Renal cortical epithelial cell (primary cell): ENCODE results near the gene SLC38A4. TPM values are rescaled to one million over a fixed set of nuclear protein-coding genes. Genes with fewer than 3 reads are reported as not detected.

ENCODE experiments used
- DNase-seq: peaks from one replicate; pipeline ENCODE4 v3.0.0-alpha.2; 2011; ENCODE audit warnings: low read depth
- total RNA-seq: library from RNA; depleted of rRNA; stranded (reverse); fragments of >200 nt; gene quantifications from 2 replicates; pipeline ENCODE4 v1.2.3, GENCODE V29; 2014

Gene SLC38A4
- total RNA-seq, 1 donor from 2014 or later = not detected

DNA sequence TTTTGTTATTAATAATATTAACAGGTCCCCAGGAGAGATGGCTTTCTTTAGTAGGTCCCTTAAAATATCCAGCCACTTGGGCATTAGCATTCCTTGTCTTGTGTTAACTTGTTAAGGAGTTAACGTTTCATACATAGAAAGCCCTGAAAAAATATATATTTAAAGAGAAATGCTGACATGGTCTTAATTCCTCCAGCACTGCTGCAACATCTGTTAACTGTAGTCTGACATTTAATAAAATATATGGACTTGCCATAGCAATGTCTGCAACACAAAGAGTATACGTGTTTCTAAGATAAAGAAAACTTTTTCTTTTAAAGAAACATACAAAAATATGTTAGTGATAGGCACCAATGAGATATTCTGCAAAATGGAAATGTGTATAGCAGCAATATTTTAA is 10.0 kb downstream of the SLC38A4 start:
- DNase-seq = no peak

DNA sequence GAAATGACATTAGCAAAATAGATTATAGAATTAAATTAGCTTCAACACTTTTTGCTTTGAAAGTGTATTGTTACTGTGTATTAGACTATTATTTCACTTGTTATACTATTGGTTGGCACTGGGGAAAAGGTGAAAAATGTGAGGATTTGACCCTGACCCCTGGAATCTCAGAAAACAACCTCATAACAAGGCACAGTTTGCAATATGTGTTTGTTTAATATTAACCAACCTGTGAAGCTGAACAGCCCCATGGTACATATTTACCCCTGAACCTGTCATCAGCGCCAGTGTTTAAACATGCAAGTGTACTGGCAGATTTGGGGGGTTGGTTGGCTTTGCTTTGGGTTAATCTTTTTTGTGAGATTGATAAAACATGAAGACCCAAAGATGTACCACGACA is 11.7 kb downstream of the SLC38A4 start:
- peak; percentile 10 for DNase-seq

DNA sequence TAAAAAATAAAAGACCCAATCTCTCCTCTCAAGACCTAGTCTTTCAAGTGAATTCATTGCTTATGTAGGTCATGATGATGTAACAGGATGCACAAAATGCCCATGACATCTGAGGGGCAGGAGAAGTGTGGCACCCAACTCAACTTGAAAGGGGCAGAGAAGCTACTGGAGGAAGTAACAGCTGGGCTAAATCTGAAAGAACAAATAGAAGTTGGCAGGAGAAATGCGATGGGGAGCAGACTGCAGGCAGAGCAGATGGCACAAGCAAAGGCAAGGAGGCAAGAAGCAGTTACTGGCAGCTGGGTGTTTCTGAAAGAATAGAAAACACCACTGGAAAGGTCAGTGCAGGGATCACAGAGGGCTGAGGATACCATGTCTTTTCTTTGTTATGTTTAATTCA is 14.6 kb downstream of the SLC38A4 start:
- no peak for DNase-seq

DNA sequence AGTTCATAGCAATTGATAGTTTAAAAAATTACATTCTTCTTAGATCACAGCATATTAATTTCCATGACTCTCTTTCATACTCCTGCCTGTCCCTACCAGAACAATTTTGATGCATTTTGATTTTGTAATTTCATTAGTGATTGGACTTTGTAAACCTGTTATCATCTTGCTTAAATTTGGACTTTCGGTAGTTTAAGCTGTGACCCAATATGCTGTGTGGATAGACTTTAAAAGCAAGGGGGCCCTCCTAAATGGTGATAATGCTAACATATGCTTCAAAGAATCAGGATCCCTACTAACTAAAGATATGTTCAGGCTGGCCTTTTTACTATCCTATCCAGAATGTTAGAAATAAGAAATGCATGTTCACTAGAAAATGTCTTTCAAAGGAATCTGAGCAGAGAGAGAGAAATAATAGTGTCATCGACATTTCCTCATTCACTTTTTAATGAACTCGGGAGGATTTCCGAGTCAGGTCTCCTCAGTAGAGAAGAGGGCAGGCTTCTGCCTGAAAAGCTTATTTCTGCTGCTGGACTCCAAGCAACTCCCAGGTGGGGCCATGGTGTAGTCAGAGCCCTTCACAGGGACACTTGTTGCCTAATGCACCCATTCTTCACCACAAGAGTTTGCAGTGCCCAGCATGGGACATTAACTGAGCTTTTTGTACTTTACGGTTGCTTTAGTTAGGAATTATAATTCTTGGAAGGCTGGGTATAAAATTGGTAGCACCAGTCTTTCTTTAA is 16.7 kb downstream of the SLC38A4 start:
- no peak for DNase-seq

DNA sequence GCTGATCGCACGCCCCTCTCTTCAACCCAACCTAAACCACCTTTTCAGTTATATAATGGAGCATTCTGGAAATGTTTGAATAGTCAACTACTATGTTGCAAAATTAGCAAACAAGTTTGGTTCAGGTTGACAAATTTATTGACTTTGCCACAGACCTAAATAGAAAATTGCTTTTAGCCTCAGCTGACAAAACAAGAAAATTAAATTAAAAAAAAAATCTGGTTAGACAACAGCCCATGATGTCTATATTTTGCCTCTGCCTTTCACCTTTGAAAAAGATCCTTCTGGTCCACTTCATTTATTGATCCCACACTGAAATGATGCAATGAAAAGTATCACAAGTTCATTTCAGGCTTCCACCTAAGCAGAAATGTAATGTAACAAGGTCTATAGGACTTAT is 17.5 kb downstream of the SLC38A4 start:
- DNase-seq = no peak

DNA sequence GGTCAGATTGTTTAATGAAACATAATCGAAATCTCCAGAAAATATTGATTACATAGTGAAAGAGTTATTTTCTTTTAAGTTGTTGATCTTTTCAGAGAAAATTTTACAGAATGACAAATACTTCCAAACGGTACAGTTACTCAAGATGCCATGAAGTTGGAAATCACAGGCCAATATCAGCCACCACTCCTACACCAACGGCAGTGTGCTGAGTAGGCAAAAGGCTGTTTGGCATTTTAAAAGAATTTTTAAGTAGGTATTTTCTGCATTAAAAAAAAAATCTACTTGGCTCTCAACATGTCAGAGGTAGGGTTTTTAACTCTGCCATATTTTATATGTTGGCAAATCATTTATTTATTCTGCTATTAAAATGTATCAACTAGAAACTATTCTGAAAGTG is 21.7 kb downstream of the SLC38A4 start:
- DNase-seq = no peak

DNA sequence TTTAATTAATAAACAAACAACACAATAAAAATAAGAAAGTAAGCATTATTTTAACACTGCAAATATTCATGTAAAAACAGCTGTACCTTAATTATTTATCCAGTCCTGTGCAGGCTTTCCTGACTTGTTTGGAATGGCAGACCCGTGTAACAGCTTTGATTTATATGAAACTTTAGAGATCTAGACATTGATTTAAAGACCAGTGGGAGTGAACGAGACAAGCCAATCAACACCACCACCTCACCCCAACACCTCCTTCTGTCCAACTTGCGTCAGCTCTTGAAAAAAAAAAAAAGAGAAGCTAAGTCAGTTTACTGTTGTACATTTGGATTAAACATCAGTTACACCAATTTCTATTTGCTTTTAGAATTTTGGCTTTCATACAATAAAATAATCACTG is 22.3 kb downstream of the SLC38A4 start:
- no peak for DNase-seq

DNA sequence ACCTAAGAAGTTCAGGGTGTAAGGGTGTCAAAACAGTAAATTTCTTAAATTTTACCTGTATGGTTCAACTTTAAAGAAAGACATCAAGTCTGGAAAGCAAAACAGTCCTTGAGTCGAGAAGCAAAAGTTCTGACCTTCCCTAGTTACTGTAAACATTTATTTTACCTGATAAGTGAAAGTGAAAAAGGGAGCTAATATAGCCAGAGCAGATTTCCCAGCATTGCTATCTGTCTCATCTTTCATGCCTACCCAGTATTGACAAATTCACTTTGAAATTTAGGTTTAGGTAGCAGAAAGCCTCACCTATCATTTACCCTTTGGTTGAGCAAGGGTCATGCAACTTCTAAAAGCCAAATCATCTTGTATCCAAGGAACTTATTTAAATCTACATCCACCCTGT is 24.5 kb downstream of the SLC38A4 start:
- no peak for DNase-seq

DNA sequence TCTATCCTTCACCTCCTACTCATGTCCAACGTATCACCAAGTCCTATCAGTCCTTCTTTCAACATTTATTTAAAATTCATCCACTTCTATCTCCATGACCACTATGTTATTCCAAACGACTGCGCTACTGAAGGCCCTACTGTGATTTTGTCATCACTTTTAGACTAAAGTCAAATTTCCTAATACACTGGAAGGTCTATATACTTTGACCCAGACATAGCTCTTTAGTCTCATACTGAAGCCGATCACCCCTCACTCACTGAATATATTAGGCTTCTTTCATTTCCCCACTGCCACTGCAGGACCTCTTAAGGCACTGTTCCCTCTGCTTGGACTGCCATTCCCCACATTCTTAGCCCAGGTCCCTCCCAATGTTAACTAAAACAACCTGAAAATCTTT is 25.6 kb downstream of the SLC38A4 start:
- DNase-seq = no peak

DNA sequence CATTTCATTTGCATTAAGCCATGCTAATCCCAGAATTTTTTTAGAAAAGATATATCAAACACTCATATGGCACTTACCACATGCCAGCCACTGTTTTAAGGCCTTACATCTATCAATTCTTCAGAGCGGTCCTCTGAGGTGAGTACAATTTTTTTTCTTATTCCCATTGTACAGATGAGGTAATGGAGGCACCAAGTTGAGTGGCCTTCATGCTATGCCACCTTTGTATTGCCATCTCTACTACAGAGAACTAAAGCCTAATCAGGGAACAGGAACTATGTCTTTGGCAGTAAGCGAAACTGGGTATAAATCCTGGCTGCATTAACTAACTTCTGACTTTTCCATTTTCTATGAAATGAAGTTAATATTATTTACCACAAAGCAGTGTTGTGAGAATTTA is 27.1 kb downstream of the SLC38A4 start:
- DNase-seq = no peak

DNA sequence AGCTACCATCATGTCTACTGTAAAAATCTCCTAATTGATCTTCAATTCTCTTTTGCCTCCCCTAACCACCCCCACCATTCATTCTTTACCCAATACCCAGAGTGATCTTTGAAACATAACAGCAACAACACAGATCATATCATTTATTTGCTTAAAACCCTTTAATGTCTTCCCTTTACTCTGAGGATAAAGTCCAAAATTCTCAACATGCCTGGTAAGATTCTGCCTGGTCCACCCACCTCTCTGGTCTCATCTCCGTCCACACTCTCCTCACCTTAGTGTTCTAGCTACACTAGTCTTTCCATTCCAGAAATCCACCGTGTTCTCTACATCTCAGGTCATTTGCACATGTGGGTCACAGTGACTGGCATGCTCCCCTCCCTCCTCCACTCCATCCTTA is 27.7 kb downstream of the SLC38A4 start:
- no peak for DNase-seq

DNA sequence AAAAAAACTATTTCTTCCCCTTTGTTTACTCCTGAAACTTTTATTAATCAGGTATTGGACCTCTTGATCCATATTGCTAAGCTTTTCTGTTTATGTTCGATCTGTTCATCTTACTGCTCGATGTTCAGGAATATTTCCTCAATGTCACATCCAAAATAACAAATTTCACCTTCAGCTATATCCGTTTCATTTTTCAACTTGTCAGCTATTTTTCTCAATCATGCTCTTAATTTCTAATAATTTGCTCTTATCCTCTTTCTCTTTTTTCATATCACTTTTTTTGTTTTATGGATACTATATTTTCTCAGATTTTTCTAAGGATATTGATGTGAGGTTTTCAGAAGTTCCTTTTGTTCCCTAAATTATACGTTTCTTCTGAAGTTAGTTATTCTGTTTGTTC is 29.8 kb downstream of the SLC38A4 start:
- no peak for DNase-seq

DNA sequence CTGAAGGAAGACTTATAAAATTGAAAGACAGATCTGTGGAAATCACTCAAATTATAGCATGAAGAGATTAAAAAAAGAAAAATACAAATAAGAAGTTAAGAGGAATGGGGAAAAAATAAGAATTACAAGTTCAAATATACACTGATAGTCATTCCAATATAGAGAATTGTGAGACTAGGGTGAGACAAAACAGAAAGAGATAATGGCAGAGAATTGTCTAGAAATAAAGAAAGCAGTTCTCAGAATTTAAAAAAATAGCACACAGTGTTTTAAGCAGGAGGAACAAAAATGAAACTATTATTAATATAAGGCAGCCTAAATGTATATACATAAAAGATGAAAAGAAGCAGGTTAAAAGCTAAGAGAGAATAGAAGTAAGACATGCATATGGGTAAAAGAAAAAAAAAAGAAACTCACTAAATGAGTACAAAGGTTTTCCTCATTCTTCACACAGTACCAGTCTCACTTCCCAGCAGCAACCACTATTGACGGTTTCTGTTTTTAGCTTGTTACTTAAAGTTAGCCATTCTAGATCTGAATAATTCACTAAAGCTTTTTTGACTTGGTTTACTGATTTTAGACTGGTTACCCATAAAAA is 31.1 kb downstream of the SLC38A4 start:
- DNase-seq = no peak

DNA sequence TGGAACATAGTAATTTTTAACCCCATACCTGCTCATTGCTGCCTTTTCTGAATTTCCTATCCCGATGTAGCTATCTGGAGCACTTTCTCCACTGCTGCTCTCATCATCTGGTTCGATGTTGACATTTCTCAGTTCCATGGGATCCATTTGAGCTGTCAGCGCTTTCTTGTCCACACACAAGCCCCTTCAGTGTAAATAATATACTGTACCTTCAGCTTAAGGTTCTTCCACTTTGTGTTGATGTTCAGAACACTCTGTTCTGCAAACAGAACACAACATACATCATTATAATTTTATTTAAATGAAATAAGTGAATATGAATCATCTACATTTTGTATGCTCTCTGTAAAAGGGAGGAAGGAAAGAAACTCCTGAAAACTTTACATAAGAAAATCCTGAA is 32.9 kb downstream of the SLC38A4 start:
- DNase-seq = no peak

DNA sequence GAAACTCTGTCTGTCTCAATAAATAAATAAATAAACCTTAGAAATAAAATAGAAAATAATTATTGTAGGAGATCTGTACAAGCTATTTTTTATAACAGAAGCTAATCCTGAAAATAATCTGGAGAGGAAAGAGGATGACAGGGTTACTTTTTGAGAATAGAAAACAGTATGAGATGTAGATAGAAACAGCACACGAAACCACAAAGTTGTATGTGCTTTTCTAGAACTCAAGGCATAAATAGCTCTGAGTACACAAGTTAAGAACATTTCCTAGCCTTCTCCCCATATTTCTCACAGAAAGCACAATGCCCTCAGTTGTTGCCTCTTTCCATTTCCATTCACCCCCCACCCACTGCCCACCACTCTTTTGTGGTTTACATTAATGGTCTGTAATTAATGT is 35.7 kb downstream of the SLC38A4 start:
- DNase-seq = no peak

DNA sequence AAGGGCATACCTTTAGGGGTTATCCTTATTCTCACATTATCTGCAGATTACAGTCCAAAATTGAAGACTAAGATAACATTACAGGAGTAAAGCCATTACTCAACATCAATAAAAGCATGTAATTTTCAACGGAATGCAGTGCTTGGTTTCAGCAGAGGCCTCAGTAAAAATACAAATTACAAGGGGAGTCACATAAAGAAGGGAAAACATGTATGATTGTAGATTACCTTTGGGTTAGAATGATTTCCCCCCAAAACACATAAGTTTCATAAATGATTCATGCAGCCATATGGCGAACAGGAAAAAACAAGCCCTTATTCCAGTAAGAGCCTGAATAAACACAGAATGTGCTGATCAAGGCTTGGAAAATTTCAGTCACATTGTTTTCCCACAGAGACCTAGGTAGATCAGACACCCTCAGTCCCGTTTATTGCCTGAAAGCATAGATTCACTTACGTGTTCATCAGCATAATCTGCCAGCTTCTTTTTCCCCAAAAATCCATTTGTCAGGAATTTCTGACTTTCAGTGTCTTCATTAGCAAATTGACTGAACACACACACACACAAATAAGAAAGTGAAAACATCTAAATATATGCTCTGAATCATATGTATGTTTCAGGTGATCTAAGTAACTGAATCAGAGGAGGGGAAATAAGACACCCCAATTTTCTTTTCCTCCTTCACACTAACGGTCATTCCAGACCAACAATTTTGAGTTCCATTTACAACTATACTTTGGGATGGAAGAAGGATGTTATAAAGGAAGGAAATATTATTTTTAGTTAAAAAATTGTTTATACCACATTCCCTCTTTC is 37.5 kb downstream of the SLC38A4 start:
- no peak for DNase-seq

DNA sequence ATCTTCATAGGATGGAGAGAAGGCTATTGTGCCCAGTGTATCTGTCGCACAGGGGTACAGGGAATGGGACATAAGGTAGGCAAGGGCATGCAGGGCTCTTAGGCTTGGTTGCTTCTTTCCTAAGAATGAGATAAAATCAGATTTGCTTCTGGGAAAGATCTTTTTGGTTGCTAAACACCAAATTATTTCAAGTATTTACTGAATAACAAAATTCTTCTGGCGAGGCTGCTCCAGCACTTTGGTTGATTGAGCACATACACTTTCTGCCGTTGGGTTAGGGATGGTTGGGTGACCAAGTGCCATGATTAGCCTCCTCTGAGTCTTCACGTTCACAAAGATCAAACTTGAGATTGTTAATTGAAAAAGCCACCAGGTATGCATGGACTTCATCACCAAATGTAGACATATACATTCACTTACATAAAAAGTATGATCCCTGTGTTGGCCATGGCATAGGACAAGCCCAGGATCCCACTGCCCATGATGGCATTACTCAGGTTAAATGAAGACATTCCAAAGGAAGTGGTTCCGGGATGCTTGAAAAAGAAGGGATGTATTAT is 38.2 kb downstream of the SLC38A4 start:
- DNase-seq = no peak

DNA sequence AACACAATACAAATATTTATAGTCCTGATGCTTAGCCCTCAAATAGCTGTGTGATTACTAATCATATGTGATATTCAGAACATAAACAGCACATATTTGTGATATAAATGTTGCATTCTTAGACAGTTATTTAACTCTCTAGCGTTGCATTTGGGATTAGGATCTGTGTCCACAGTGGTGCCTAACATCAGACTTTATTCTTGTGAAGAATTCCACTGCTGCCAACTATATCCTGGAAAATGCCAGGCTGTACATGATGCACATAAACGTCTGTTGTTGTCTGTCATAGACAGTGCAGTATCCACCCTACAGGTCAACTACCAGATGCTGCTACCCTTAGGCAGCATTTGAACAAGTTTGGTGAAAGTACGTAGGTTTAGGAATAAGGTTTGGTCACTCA is 39.0 kb downstream of the SLC38A4 start:
- DNase-seq = no peak

DNA sequence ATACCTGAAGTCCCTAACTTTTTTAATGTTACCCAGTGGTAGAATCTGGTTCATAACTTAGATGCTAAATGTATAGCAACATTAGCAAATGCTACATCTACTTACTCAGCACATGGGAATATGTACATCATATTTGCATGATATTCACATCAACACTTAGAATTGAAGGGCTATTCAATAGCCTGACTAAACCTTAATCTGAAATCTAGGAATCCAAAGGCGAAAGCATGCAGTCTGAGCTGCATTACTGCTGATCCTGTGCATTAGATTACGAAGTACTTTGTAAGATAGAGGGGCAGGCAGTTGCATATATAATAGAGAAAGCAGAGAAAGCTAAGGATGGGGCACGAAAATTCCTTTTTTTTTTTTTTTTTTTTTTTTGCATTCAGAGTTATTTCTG is 40.4 kb downstream of the SLC38A4 start:
- no peak for DNase-seq

DNA sequence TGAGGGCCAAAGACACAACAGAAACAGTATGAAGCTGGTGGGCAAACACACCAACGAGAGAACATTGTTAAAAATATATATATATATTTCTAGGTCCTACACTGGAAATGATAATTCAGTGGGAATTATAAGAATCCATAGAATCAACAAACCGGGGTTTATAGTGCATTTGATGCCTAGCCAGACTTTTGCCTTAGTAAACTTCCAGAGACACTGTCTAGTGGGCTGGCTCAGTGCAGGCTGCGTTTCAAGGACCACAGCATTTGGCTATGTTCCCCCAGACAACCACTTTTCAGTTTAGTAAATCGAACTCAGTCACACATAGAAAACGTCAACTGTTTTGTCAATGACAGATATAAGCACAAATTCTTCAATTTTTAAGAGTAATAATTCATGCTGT is 41.9 kb downstream of the SLC38A4 start:
- DNase-seq = no peak

DNA sequence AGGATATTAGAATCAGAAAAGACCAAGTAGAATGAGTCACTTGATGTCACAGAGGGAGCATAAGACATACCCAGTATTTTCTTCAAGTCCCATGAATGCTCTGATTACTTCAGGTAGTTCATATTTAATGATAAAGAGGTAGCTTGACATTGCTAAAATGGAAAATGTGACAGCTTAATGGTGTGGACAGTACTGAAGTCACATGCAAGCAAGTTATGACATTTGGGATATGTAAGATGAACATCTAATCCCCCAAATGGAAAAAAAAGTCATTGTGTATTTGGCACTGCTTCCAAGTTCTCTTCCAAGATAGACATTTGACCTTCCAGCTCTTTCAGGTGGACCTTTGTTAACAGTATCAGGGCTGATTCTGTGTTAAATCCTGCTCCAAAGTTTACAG is 45.9 kb downstream of the SLC38A4 start:
- DNase-seq = no peak

DNA sequence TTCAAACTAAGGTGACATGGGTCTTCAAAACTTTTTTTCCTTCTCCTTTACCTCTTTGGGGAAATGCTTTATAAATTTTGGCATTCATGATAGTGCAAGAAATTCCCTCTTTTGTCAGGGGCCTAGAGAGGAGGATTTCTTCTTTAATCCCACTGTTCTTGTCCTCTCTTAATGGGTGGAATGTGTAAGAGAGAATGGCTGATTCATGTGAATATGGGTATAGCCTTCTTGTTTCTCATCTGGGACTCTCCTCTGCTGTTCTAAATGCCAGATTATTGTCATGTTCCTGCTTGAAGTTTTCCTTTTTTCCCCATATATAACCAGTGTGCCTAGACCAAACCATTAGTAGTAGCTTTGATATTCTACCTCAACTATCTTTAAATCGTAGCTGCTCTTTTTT is 46.7 kb downstream of the SLC38A4 start:
- no peak for DNase-seq

DNA sequence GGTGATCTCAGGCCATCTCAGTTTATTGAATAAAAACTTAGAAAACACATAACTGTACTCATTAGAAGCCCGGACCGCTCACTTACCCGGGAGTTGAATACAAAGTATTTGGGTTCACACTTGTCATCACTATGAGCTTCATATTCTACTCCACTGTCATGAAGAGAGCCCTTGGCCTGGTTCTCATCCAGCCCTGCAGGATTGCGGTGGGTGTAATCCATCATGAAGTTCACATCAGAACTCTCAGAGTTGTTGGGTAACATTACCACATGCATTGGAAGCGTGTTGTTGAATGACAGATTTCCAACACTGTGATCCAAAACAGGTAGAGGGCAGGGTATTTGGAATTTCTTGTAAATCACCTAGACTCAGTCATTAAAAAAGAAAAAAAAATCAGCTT is 47.4 kb downstream of the SLC38A4 start:
- DNase-seq = no peak
